HG03196 (cell line): ENCODE results near the gene TMEM117.
"Not testable (repeated sequence)": the region's sequence is repeated elsewhere in the genome, so short reads cannot be mapped to it uniquely, and the experiment has no call there.

Source experiments
- ATAC-seq: cut with Tn5 transposase; IDR thresholded peaks from one replicate; pipeline ENCODE4 v1.9.1; 2021; ENCODE audit not compliant: unreplicated experiment

Gene TMEM117

DNA sequence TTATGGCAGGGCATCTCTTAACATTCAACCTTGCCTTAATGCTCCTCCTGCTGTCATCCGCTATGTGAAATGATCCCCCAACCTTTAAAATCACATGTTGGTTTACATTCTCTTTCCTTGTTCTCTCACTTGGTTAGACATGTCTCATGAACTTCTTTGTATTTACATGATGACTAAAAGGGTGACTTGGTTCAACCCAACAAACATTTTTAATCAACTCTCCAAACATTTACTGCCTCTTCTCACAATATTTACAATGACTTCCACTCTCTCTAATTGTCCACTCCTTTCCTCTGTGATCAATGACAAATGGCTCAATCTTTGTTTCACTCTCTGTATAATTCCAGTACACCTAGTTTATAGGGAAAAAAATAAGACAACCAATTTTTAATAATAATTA is 534.1 kb downstream of the TMEM117 start:
- no peak for ATAC-seq

DNA sequence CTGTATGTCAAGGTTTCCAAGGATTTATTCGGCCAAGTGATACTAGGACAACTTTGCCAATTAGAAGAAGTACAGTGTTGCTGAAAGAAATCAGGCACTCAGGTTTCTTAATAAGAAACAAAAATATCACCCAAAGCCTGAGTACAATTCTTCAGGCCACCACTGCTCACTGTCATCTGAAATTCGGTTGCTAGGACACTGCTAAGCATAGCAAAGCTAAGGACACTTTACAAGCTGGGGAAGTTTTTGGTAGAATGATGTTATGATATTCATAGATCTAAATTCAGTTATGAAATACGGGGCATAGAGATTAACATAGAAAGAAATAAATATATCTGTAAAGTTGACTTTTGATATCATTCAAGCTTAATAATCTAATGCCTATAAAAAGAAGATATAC is 535.1 kb downstream of the TMEM117 start:
- no peak for ATAC-seq

DNA sequence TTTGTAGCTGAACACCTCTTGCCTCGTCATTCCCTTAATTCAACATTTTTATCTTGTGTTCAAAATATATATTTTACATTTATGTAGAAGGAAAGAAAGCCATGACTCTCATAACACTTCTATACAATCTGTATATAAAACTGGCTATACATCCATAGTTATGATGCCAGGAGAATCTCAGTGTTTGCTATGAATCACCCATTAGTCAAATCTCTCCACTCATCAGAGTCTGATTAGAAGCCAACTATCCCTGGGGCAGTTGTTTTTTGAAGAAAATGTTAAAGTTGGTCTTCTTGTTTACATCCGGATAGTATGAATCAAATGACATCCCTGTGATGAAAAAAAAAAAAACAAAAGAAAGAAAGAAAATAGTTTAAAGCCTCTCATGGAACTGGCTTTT is 536.4 kb downstream of the TMEM117 start:
- ATAC-seq = no peak

DNA sequence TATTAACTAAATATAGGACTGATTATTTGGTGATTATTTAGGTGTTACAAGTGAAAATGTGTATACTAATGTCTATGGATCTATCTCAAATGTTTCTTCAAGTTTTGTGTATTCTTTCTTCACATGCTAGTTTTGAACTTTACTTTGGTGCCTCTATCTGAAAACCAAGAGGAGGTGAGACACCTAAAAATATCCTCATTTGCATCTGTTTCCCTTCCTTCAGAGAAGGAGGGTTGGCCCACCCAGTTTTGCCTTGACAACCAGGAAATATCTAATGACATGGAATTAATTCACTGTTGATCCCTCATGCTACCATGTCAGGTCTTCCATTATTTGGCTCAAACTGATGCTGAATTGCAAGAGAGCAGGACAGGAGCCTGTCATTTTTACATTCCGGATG is 539.8 kb downstream of the TMEM117 start:
- no peak for ATAC-seq

DNA sequence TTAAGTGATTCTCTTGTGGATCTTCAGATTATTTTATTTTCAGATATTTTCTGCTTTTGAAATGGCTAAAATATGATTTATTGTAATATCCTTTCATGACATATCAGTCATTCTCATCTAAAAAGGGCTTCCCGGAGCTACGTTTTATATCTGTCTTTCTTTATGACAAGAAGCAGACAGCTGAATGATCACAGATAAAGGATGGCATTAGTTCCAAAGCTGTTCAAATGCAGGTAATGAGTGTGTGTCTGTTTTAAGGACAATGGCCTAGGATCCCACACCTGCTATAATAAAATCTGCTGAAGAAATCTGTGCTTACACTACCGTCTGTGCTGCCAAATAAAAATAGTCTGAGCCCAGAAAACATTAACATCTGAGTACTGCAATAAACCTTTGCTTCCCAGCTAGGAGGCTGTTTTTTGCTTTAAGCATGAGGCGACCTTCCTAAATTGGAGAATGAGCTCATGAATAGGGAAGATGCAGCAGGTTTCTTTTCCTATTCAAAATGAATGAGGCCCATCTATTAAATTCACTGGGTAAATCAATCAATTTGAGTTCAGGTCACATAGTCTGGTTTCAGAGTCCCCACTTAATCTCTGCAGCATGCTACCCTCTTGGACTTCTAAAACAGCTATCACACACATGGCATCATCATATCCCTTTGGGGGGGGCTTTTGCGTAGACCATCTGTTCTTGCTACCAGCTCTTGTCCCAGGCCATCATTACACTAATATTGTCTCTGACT is 541.7 kb downstream of the TMEM117 start:
- no peak for ATAC-seq

DNA sequence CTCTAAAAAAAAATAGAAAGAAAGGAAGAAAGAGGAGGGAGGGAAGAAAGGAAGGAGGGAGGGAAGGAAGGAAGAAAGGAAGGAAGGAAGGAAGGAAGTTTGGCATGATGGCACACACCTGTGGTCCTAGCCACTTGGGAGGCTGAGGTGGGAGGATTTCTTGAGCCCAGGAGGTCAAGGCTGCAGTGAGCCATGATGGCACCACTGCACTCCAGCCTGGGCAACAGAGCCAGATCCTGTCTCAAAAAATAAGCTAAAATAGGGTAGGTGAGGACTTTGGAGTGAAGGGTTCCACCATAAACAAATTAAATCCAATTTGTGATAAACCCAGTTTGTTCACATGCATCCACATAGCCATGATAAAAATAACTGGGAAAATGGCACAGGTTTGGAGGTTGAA is 543.2 kb downstream of the TMEM117 start:
- not testable (repeated sequence) for ATAC-seq

DNA sequence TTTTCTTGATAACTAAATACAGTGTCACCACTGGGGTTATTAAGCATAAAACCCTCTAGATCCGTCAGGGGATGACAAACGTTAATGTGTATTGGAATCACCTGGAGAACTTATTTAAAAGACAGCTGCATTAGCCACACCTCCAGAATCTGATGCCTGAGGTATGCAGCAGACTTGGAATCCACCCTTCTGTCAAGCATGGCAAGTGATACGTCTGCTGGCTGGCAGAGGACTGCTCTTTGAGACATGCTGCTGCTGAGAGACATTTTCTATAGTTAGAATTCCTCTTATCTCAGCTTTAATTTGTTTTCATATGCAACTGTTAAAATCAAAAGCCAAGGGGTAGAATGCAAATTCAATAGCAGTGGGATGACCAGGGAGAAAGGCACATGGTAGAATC is 544.0 kb downstream of the TMEM117 start:
- no peak for ATAC-seq

DNA sequence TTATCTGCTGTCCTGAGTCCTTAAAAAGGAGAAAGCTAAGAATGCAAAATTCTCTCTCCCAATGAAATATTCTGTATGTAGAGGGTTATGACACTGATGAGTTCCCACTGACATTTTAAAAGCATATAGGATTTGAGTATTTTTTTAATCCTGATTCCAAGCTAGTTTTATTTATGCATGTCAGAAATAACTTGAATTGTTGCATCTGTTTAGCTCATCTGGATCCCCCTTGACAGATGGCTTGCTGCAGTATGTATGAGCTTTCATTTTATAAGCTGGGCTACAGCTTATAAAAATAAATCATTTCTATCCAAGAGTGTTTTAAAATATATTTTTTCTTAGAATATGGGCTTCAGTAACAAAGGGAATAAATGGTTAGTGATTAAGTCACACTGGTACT is 545.0 kb downstream of the TMEM117 start:
- ATAC-seq = no peak

DNA sequence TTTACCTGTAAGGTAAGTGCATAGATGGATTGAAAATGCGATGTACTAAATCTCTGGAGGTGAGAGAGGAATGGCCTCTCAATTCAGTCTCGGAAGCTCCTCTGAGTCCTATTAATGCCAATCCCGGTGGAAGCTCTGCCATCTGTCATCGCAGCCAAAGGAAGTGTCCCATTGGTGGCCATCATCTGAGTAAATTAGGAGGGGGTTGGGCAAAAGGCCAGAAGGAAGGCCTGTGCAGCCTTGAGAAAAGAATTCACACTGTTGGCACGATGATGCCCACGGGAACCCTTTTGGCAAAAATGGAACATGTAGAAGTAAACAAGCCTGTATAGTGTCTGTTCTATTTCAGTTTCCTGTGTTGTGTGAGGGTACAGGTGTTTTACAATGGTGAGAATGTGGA is 545.5 kb downstream of the TMEM117 start:
- no peak for ATAC-seq

DNA sequence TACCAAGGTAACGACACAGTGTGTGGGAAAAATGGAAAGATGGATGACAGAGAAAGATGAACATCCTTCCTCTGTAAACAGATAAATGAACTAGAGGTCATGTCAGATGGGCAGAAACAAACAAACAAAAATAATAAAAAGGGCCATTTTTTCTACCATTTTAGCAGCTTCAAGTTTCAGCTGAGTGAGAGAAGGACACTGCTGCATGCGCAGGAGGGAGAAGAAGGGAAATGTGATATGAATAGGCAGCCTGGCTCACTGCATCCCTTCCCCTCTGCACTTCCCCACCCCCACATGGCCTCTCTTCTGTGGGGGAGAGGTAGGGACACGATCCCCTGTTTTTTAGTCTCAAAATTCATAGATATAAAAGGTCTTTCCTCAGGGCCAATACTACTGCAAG is 548.3 kb downstream of the TMEM117 start:
- no peak for ATAC-seq

DNA sequence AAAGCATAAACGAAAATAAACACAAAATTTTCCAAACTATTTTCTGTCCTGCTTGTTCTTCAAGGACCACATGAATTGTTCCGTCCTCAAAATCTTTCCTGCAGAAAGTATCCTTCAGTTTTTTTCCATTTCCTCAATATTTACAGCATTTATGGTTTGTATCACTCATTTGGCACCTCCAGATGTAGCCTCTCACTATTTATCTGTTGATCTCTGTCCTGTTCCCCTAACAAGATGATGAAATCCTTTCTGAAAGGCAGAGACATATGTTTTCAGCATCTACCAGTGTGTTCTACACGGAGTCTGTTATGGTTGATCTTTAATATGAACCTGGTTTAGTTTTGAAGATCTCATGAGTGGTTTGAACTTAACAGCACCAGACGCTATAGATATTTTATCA is 550.1 kb downstream of the TMEM117 start:
- ATAC-seq = no peak

DNA sequence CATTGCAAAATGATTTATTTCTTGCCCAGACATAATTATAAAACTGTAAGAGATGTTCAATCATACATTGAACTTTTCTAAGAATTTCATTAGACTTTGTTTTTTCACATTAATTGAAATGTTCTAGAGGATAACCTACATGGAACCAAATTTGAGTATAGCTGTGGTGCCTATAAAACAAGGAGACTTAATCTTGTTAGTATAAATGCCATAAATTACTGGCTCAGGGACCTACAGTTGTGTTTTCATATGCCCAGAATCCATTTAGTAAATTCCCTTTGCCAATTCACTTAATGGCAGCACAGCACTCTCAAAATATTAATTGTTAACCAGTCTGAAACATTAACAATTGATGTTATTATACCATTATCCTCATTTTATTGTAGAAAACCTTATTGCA is 551.7 kb downstream of the TMEM117 start:
- ATAC-seq = no peak

DNA sequence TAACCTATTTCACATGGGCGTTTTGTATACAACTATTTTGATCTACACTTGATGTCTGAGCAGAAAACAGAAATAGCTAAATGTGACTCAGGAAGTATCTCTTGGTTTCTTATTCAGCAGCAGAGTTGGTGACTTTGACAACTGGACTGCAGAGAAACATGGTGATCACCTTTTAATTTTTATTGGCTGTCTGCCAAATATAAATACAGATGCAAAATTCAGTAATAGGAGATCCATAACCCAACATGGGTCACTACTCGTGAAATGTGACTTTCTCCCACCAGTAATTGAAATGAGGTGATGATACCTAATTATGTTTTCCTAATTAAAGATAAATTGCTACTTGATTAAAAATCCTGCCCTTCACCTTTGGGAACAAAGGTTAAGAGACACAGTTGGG is 553.2 kb downstream of the TMEM117 start:
- no peak for ATAC-seq

DNA sequence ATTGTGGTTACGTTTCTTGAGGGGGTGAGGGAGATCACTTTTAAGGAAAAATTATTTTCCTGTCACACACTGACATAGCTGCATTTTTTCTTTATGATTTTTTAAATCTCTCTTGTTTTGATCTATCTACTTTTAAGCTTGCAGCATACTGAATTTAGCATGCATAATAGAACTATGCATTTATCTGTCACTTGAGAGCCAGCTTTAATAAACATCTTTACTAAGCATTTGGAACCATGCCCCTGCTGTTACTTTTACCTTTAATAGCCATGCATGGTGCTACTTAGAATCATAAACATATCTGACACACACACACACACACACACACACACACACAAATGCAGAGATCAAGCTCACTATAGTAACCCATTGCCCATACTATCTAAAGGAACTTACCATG is 554.0 kb downstream of the TMEM117 start:
- ATAC-seq = no peak

DNA sequence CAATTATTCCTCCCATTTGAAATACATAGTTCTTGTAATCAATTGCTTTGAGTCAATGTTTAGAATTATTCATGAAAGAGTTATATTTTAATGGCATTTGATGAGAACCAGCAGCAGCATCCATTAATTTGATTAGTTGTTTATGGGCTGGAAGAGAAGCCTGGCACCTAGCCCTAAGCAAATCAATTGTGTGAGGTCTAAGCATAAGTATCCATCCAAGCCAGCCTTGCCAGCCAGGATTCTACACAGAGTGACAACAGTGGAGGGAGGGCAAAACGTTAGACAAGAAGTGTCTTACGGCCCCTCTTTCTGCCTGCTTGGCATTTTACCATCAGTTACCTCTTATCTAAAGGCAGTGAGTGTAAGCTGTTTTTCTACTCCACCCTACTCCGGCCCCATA is 561.8 kb downstream of the TMEM117 start:
- ATAC-seq = no peak

DNA sequence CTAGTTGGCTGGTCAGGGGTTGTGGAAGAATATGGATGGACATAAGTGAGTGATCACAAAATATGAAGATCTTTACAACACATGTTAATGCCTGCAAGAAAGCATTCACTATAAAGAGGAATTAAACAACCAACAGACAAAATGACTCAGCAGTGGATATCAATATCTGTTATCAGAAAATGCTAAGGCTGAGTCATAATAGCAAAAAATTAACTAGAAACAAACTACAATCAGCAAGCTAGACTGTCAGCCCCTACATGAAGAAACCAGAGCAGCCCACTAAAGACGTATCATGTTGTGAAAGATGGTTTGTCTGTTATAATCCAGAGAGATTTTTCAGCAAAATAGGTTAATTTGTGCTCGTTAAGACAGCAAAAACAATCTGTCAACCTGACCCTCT is 567.3 kb downstream of the TMEM117 start:
- ATAC-seq = no peak

DNA sequence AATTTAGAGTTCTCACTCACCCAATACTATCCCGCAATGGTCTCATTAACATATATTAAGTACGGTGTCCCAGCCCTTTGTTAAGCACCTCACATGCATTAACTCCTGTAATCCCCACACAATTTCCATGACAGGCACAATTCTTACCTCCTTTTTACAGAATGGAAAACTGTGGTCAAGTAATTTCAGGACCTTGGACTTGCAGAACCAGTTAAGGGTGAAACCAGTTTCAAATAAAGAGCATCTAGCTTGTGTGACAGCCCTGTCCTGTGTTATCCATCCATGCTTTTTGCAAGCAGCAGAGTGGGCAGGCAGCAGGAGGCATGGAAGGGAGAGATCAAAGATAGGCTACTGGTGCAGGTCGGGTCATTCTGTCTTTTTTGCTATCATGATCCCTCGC is 569.4 kb downstream of the TMEM117 start:
- no peak for ATAC-seq

DNA sequence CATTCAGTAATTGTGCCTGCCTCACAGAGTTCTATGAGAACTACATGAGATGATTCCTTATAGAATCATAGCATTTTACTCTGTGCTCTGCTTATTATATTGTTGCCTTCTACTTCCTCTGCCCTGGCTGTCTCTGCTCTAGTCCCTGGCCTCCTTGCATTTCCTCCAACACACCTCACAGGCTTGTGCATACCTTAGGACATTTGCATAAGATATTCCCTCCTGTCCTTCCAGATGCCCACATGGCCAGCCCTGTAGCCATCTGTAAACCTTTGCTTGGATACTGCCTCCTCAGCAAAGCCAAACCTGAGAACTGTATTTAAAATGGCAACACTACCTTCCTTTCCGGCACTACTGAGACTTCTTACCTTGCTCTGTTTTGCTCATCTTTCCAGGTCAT is 586.7 kb downstream of the TMEM117 start:
- no peak for ATAC-seq

DNA sequence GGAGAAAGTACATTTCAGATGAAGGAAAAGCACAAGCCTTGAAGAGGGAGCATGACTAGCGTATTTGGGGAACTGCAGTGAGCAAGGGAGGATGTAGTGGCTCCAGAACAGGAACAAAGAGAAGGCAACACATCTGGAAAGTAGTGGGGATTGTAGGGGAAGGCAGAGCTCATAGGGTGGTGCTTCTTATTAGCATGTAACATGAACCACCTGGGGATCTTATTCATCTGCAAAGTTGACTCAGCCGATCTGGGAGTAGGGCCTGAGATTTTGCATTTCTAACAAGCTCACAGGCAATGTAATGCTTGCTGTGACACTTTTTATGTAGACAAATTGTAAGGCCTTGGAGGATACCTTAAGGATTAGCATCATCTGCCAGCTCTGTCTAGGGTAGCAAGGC is 592.9 kb downstream of the TMEM117 start:
- no peak for ATAC-seq

DNA sequence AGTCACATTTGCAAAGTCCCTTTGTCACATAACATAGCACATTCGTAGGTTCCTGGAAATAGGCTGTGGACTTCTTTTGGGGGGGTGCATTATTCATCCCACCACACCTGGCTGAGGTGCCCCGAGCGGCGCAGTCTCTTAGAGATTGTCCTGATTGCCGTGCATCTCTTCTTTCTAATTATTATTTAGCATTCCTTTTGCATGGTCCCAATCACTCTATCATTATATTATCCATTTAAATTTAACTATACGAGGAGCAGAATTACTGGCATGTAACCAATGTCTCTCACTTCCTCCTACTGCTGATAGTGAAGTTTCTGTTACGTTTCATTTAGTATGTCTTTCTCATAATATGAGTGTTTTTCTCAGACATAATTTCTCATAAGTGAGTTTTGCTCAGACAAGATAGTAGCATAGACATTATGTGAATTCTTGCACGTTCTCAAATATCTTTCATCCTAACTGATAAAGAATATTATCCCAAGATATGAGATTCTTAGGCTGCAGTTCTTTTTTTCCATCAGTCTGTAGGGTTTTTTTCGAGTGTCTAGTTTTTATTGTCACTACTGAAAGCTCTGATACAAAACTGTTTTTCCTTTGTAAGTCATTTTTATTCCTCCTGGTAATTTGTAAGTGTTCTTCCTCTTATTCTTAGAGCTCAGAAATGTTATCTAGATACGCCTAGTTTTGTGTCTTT is 595.9 kb downstream of the TMEM117 start:
- peak; percentile 78 for ATAC-seq

DNA sequence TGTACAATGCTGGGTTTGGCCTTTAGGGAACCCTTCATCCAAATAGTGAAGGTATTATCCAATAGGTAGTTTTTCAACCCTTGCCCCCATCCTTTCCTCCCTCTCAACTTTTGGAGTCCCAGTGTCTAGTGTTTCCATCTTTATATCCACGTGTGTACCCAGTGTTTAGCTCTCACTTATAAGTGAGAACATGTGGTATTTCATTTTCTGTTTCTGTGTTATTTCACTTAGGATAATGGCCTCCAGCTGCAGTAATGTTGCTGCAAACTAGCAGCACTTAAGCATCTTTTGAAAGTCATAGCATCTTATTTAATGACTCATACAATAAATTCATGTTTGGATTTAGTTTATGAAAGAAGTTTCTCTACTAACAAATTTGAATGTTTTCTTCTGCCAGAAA is 597.8 kb downstream of the TMEM117 start:
- ATAC-seq = no peak

DNA sequence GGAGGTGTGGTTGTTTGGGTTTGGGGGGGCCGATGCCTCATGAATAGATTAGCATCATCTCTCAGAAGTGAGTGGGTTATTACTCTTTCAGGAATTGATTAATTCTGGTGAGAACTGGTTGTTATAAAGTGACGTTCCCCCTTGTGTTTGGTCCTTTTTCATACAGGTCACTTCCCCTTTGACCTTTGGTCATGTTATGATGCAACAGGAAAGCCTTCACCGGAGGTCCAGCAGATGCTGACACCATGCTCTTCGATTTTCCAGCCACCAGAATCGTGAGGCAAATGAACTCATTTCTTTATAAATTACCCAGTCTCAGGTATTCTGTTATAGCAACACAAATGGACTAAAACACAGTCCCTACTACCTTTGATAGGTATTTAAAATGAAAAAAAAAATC is 600.9 kb downstream of the TMEM117 start:
- ATAC-seq = no peak
